Upper lobe of left lung (tissue), 6 donors: ENCODE results near the gene ZNF618. TPM values are rescaled to one million over a fixed set of nuclear protein-coding genes. Genes with fewer than 3 reads are reported as not detected.
A peak's percentile ranks its signal among the peaks of the same experiment; 100 is the strongest.

ENCODE experiments used
- ATAC-seq, 2 donors: fragments of 200-7000 bp; cut with Tn5 transposase; one replicate each; pipeline ENCODE4 v1.9.1; 2022; ENCODE audit warnings: mild to moderate bottlenecking in 2 of 2, moderate library complexity in 2 of 2; ENCODE audit not compliant: low FRiP score in 2 of 2
- DNase-seq, 2 donors: peaks; one replicate each; pipeline ENCODE4 v3.0.0-alpha.2; 2019 to 2020
- H3K27ac ChIP-seq, 4 donors: fragments of 200-600 bp; sonication (generic); one replicate each; pipeline ENCODE4 v1.5.1; 2016 to 2019
- H3K27me3 ChIP-seq, 4 donors: fragments of 200-600 bp; sonication (generic); one replicate each; pipeline ENCODE4 v1.5.1; 2017 to 2019
- H3K36me3 ChIP-seq, 4 donors: fragments of 200-600 bp; sonication (generic); one replicate each; pipeline ENCODE4 v1.5.1; 2016 to 2019
- H3K4me1 ChIP-seq, 4 donors: fragments of 200-600 bp; sonication (generic); one replicate each; pipeline ENCODE4 v1.5.1; 2018 to 2019
- H3K4me3 ChIP-seq, 4 donors: fragments of 200-600 bp; sonication (generic); one replicate each; pipeline ENCODE4 v1.5.1; 2017 to 2019; ENCODE audit warnings: mild to moderate bottlenecking in 2 of 4, moderate library complexity in 1 of 4
- H3K9me3 ChIP-seq, 4 donors: fragments of 200-600 bp; sonication (generic); one replicate each; pipeline ENCODE4 v1.5.1; 2018 to 2019
- CTCF ChIP-seq, 6 experiments: fragments of 450-650 bp in 4 of 6; fragments of 200-600 bp in 2 of 6; sonication (generic) in 2 of 6; IDR thresholded peaks; one replicate each; pipeline ENCODE4 v1.5.1; 2016 to 2019; ENCODE audit warnings: antibody characterized with exemption in 6 of 6
- EP300 ChIP-seq, 4 donors: sonication (generic); formaldehyde crosslinking; IDR thresholded peaks; one replicate each; pipeline ENCODE4 v1.5.1; 2017; ENCODE audit warnings: antibody characterized with exemption in 4 of 4, control low read depth in 2 of 4
- POLR2A ChIP-seq, 4 donors: fragments of 450-650 bp; IDR thresholded peaks; one replicate each; pipeline ENCODE4 v1.5.1; 2016 to 2017; ENCODE audit warnings: antibody characterized with exemption in 4 of 4, mild to moderate bottlenecking in 2 of 4
- POLR2AphosphoS5 ChIP-seq, 2 donors: sonication (generic); formaldehyde crosslinking; IDR thresholded peaks; one replicate each; pipeline ENCODE4 v1.5.1; 2017; ENCODE audit warnings: antibody characterized with exemption in 2 of 2
- WGBS, 2 donors: methylation state at CpG; one replicate each; pipeline ENCODE4 v1.1.5; 2017 to 2018; 5-methylcytosine and 5-hydroxymethylcytosine counted together
- total RNA-seq, 6 donors: library from RNA; depleted of rRNA in 4 of 6; stranded (reverse); fragments of >200 nt in 4 of 6; gene quantifications; one replicate each; pipeline versions ENCODE4 v1.1.0 to v1.2.1, GENCODE V29; 2016 to 2021
- donor health status: DM: no; HTN: no; CAD: no; lungs with moderate emphysema.
- donor health status: DM: no; HTN: yes; CAD: no; lungs with severe emphysema.

The ZNF618 gene
- total RNA-seq, 6 donors from 2014 or later, result 3.2 to 11.6 (median 9.1) TPM

DNA sequence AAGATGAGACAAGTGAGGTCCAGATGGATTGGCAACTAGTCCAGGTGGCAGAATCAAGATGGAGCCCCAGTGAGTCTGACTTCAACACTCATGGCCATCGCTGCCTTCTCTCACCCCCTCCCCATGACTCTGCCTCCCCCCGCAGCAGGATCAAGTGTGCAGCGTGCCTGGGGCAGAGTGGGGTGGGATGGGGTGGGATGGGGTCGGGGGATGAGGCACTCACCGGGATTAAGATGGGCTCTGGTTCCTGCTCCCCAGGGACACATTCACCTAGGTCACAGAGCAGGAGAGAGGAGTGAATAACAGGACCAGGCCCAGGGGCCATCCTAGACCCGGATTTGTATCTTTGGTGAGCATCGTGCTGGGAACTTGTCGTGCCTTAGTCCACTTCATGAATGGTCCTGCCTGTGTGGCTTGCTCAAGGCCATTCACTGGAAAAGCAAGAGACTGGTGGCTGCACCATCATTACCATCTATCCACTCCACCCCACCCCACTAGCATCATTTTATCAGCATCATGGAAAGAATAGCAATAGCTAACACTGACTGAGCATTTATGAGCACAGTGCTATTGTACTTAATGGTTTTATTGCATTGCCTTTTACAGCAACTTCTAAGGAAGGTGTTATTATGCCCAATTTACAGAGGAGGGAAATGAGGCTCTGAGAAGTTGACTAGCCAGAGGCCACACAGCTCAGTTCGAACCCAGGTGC, 193.5 kb downstream of the ZNF618 start:
- 87 to 94% methylated on average over 4 to 9 of the region's 9 CpGs for WGBS, 2 donors
- Histone ChIP-seq H3K4me3 (no peak overlapping the region), H3K27me3 (no peaks in the 10 kb centered on the region), H3K9me3 (no peaks in the 10 kb centered on the region), H3K4me1 (no peaks in the 10 kb centered on the region), H3K27ac (no peak overlapping the region), H3K36me3 (no peaks in the 10 kb centered on the region)
- TF ChIP-seq POLR2A (IDR thresholded peaks at IDR 0.05) (no peak), POLR2AphosphoS5 (IDR thresholded peaks at IDR 0.05) (no peak), EP300 (IDR thresholded peaks at IDR 0.05) (no peak), CTCF (IDR thresholded peaks at IDR 0.05) (no peak)
- DNase-seq (no peak), ATAC-seq (no peak)

GRCh38 chr9:114070188-114071103, 194.3 kb downstream of the ZNF618 start:
- WGBS, 2 donors, result 97% methylated on average over 13 of the region's 17 CpGs; no CpG with 5 or more reads in 1 of the 2 donors

DNA sequence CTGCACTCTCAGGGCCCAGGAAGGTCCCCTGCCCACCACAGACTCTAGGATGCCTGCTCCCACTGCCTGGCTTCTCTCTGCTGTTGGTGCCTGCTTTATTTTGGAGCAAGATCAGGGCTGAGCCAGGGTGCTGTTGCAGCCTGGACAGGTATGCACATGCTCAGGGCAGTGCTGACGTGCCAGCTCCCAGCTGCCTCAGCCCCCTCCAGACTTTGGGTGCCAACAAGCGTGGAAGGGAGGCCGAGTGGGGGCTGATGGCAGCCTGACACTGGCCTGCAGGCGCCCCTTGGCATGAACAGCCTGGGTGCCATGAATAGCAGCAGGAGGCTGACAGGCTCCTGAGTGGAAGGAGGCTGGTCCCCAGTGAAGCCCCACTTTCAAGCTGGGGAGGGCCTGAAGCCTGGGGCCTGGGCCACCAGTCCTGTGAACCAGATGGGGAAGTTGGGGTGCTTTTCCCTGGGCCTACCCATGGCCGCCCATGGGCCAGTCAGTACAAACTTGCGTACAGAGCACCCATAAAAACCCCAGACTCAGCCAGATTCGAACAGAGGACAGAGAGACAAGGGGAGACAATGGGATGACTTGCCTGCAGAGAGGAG, 195.2 kb downstream of the ZNF618 start:
- 90% methylated on average over 2 to 7 of the region's 7 CpGs for WGBS, 2 donors
- DNase-seq, result peak in 1 of 2 donors; percentile 25

More at GRCh38 chr9:114070188-114071103, 194.3 kb downstream of the ZNF618 start:
- no peaks in the 10 kb centered on the region for H3K4me1 ChIP-seq
- H3K27me3 ChIP-seq, result no peaks in the 10 kb centered on the region
- H3K4me3 ChIP-seq, result no peak overlapping the region
- peak; percentile 14 to 26 for ATAC-seq
- H3K9me3 ChIP-seq, result no peaks in the 10 kb centered on the region
- H3K36me3 ChIP-seq, result no peaks in the 10 kb centered on the region
- DNase-seq, result peak in 1 of 2 donors; percentile 70
- no peak overlapping the region for H3K27ac ChIP-seq
- TF ChIP-seq EP300 (IDR thresholded peaks at IDR 0.05) (no peak), POLR2A (IDR thresholded peaks at IDR 0.05) (no peak), POLR2AphosphoS5 (IDR thresholded peaks at IDR 0.05) (no peak), CTCF (IDR thresholded peaks at IDR 0.05) (no peak)

More for the DNA sequence above, 195.2 kb downstream of the ZNF618 start:
- TF ChIP-seq EP300 (IDR thresholded peaks at IDR 0.05) (no peak), POLR2A (IDR thresholded peaks at IDR 0.05) (no peak), POLR2AphosphoS5 (IDR thresholded peaks at IDR 0.05) (no peak), CTCF (IDR thresholded peaks at IDR 0.05) (no peak)
- Histone ChIP-seq H3K27me3 (no peaks in the 10 kb centered on the region), H3K36me3 (no peaks in the 10 kb centered on the region), H3K9me3 (no peaks in the 10 kb centered on the region), H3K27ac (no peak overlapping the region), H3K4me3 (no peak overlapping the region), H3K4me1 (no peaks in the 10 kb centered on the region)
- peak in 1 of 2 donors; percentile 7 for ATAC-seq
